GM12878 (cell line): Measurements from ENCODE around the gene C1QTNF8. TPM values are rescaled to one million over a fixed set of nuclear protein-coding genes. Genes with fewer than 3 reads are reported as not detected.

Source experiments
- ATAC-seq: fragments of 200-7000 bp; cut with Tn5 transposase; 3 replicates; pipeline ENCODE4 v1.9.1; 2020; ENCODE audit warnings: mild to moderate bottlenecking, moderate library complexity
- BruUV-seq: library from RNA; stranded (reverse); fragments of 400-500 nt; replicated peaks from 2 replicates; lab custom pipeline; 2021; lab: Mats Ljungman, UMichigan
- CTCF ChIA-PET: fragments of 300-600 bp; sonication (Branson Sonifier 250); formaldehyde crosslinking; extraction: SDS; loops from one replicate; lab custom pipeline; 2021; ENCODE audit warnings: inconsistent platforms; lab: Yijun Ruan, JAX
- POLR2A ChIA-PET: fragments of 350-600 bp; formaldehyde crosslinking; extraction: SDS; loops from one replicate; lab custom pipeline; 2021; ENCODE audit warnings: inconsistent platforms; lab: Charles Lee
- RAD21 ChIA-PET: fragments of 300-600 bp; sonication (Branson Sonifier 250); formaldehyde crosslinking; loops from one replicate; lab custom pipeline; 2023; ENCODE audit warnings: antibody characterized with exemption; ENCODE audit not compliant: unreplicated experiment; lab: Charles Lee
- SMC1A ChIA-PET: fragments of 300-600 bp; sonication (Branson Sonifier 250); formaldehyde crosslinking; loops from one replicate; lab custom pipeline; 2023; ENCODE audit not compliant: unreplicated experiment, uncharacterized antibody; lab: Charles Lee
- DNase-seq: peaks from one replicate; pipeline ENCODE4 v3.0.0-alpha.2; 2011; ENCODE audit warnings: low read depth, low spot score
- FAIRE-seq: peaks from 3 replicates; lab custom pipeline; 2011; peaks lifted over from hg19 to GRCh38; lab: Jason Lieb, UNC
- H2AFZ ChIP-seq: 2 replicates; pipeline ENCODE4 v1.6.0; 2011; ENCODE audit warnings: low read depth, low read length, control low read depth; ENCODE audit not compliant: control insufficient read depth
- H3K27ac ChIP-seq: 2 replicates; pipeline ENCODE4 v1.5.1; 2011; ENCODE audit warnings: control low read depth; ENCODE audit not compliant: control insufficient read depth, insufficient read depth
- H3K27me3 ChIP-seq, 2 experiments: replicated peaks in 1 of 2; 2 replicates each; pipeline versions ENCODE4 v1.6.0 to v1.6.1; 2011; ENCODE audit warnings: low read length in 1 of 2; ENCODE audit not compliant: control insufficient read depth in 2 of 2, insufficient read depth in 2 of 2
- H3K36me3 ChIP-seq, 2 experiments: 2 replicates each; pipeline ENCODE4 v1.5.1; 2011; ENCODE audit warnings: low read length in 1 of 2; ENCODE audit not compliant: control insufficient read depth in 2 of 2, insufficient read depth in 2 of 2
- H3K4me1 ChIP-seq: 2 replicates; pipeline ENCODE4 v1.6.1; 2011; ENCODE audit warnings: mild to moderate bottlenecking, low read length, moderate library complexity, mixed read lengths; ENCODE audit not compliant: control insufficient read depth, insufficient read depth
- H3K4me2 ChIP-seq: 2 replicates; pipeline ENCODE4 v1.6.0; 2011; ENCODE audit warnings: control low read depth; ENCODE audit not compliant: control insufficient read depth, insufficient read depth
- H3K4me3 ChIP-seq: fragments of 200-600 bp; sonication (generic); 2 replicates; pipeline ENCODE4 v1.5.1; 2016
- H3K79me2 ChIP-seq: 2 replicates; pipeline ENCODE4 v1.6.0; 2011; ENCODE audit warnings: low read length; ENCODE audit not compliant: control insufficient read depth, insufficient read depth
- H3K9ac ChIP-seq: 2 replicates; pipeline ENCODE4 v1.8.0; 2011; ENCODE audit warnings: low read length, control low read depth, mixed read lengths; ENCODE audit not compliant: control insufficient read depth, insufficient read depth
- H3K9me3 ChIP-seq: replicated peaks from 3 replicates; pipeline ENCODE4 v1.5.1; 2011; ENCODE audit warnings: mild to moderate bottlenecking, low read length; ENCODE audit not compliant: control insufficient read depth, insufficient read depth
- H4K20me1 ChIP-seq: 2 replicates; pipeline ENCODE4 v1.6.0; 2011; ENCODE audit not compliant: control insufficient read depth, insufficient read depth
- CBX3 ChIP-seq: fragments of 200-600 bp; sonication (generic); IDR thresholded peaks from 2 replicates; pipeline ENCODE4 v1.6.1; 2016; ENCODE audit warnings: low read depth, borderline replicate concordance
- EP300 ChIP-seq, 2 experiments: fragments of 150-350 bp in 1 of 2; IDR thresholded peaks; 2 replicates each; pipeline ENCODE4 v1.6.1; 2011 to 2012; ENCODE audit warnings: low read depth in 2 of 2, low read length in 2 of 2, borderline replicate concordance in 1 of 2, improper control_type of control experiment in 1 of 2, inconsistent platforms in 1 of 2; ENCODE audit not compliant: control insufficient read depth in 1 of 2
- IKZF2 ChIP-seq, 2 experiments: fragments of 450-650 bp; IDR thresholded peaks; 2 replicates each; pipeline ENCODE4 v1.6.1; 2017; ENCODE audit warnings: mild to moderate bottlenecking in 2 of 2, moderate library complexity in 2 of 2
- MXI1 ChIP-seq: fragments of 150-350 bp; IDR thresholded peaks from 2 replicates; pipeline ENCODE4 v1.6.1; 2011; ENCODE audit warnings: low read depth, mild to moderate bottlenecking, inconsistent platforms, low read length, improper control_type of control experiment
- PKNOX1 ChIP-seq: fragments of 450-650 bp; IDR thresholded peaks from 2 replicates; pipeline ENCODE4 v1.6.1; 2016; ENCODE audit warnings: mild to moderate bottlenecking
- RFX5 ChIP-seq: IDR thresholded peaks from 2 replicates; pipeline ENCODE4 v1.6.1; 2011; ENCODE audit warnings: low read depth, low read length, improper control_type of control experiment
- SREBF2 ChIP-seq: IDR thresholded peaks from 2 replicates; pipeline ENCODE4 v1.6.1; 2012; ENCODE audit warnings: mild to moderate bottlenecking, low read length
- TCF3 ChIP-seq: IDR thresholded peaks from 2 replicates; pipeline ENCODE4 v1.6.1; 2012; ENCODE audit warnings: low read depth, mild to moderate bottlenecking, low read length, borderline replicate concordance; ENCODE audit not compliant: insufficient read depth
- ZSCAN29 ChIP-seq: fragments of 450-650 bp; IDR thresholded peaks from 2 replicates; pipeline ENCODE4 v1.6.1; 2017; ENCODE audit warnings: mild to moderate bottlenecking, moderate library complexity
- ZZZ3 ChIP-seq: IDR thresholded peaks from 2 replicates; pipeline ENCODE4 v1.6.1; 2011; ENCODE audit warnings: low read depth; ENCODE audit not compliant: control insufficient read depth, insufficient read length
- WGBS: methylation state at CpG from one replicate; pipeline ENCODE4 v1.1.6; 2016; ENCODE audit warnings: low lambda C conversion rate; ENCODE audit not compliant: insufficient replicate concordance, insufficient coverage; ENCODE audit errors: missing lambda C conversion rate; 5-methylcytosine and 5-hydroxymethylcytosine counted together
- in situ Hi-C: fragments of 300-500 bp; cut with MboI; formaldehyde crosslinking; loops from 9 replicates; pipeline ENCODE4 v1.14.3; 2018; ENCODE audit warnings: mixed read lengths
- intact Hi-C: fragments of 100-400 bp; cut with micrococcal nuclease; formaldehyde crosslinking; loops from one replicate; pipeline ENCODE4 v1.14.2; 2022; ENCODE audit not compliant: unreplicated experiment
- polyA plus RNA-seq, 11 experiments: library from polyadenylated mRNA; depleted of rRNA in 4 of 11; unstranded in 6 of 11; stranded (reverse) in 5 of 11; fragments of >200 nt; fragmentation: Nextera tagmentation in 4 of 11; fragmentation: Illumina TruSeq in 1 of 11; extraction: Ambion mirVana in 4 of 11; extraction: Trizol in 1 of 11; gene quantifications; 1 replicate in 1 of 11; 2 replicates in 10 of 11; pipeline versions ENCODE4 v1.2.1 to v1.2.3, GENCODE V29; 2011 to 2016; ENCODE audit warnings: inconsistent platforms in 2 of 11, missing spikeins in 2 of 11, low read depth in 1 of 11
- total RNA-seq, 4 experiments: library from RNA; depleted of rRNA in 3 of 4; stranded (reverse); fragments of >200 nt in 3 of 4; fragmentation: Illumina TruSeq in 1 of 4; extraction: Trizol in 1 of 4; gene quantifications; 2 replicates each; pipeline versions ENCODE4 v1.2.1 to v1.2.3, GENCODE V29; 2013 to 2021

The C1QTNF8 gene
- total and polyA plus RNA-seq, 10 of the 15 experiments (the other 5 are each of a cell fraction or from before 2014, with no cell fraction given) = not detected

GRCh38 chr16:1055557-1055924, 40.5 kb downstream of the C1QTNF8 start:
- Histone ChIP-seq H2AFZ (no peak overlapping the region), H3K36me3 (no peaks in the 10 kb centered on the region), H3K27ac (no peak overlapping the region), H3K4me3 (no peak overlapping the region), H3K4me2 (no peak overlapping the region), H3K9ac (no peak overlapping the region), H4K20me1 (no peaks in the 10 kb centered on the region), H3K79me2 (no peaks in the 10 kb centered on the region), H3K27me3 (no peaks in the 10 kb centered on the region), H3K9me3 (peaks cover 2% of the 10 kb centered on the region; the same call in 1 of the 3 replicates), H3K4me1 (no peaks in the 10 kb centered on the region)
- in situ Hi-C loops (no loop called here), intact Hi-C loops (no loop called here)
- 23% methylated on average over 12 of the region's 13 CpGs for WGBS
- no TSS peak for BruUV-seq
- ChIA-PET POLR2A (no interaction called here), CTCF (no interaction called here), SMC1A (no interaction called here), RAD21 (no interaction called here)
- no peak for DNase-seq
- FAIRE-seq = no peak
- TF ChIP-seq TCF3 (no peak), PKNOX1 (no peak), MXI1 (no peak), EP300 (IDR thresholded peaks at IDR 0.05; ENCODE audit: borderline replicate concordance in 1 of 2, control insufficient read depth in 1 of 2, low read depth in 2 of 2, low read length in 2 of 2) (no peak), RFX5 (no peak), CBX3 (no peak), ZZZ3 (no peak), IKZF2 (IDR thresholded peaks at IDR 0.05) (no peak), SREBF2 (no peak), ZSCAN29 (no peak)
- no peak for ATAC-seq
